Ishikawa (cell line): ENCODE results near the gene ITGA8.

Experiments used
- CEBPB ChIP-seq: IDR thresholded peaks from 2 replicates; pipeline ENCODE4 v1.6.1; 2012
- CREB1 ChIP-seq: IDR thresholded peaks from 2 replicates; pipeline ENCODE4 v1.6.1; 2012; ENCODE audit warnings: low read depth
- EGR1 ChIP-seq: IDR thresholded peaks from 2 replicates; pipeline ENCODE4 v1.6.1; 2012
- EP300 ChIP-seq: IDR thresholded peaks from 2 replicates; pipeline ENCODE4 v1.6.1; 2012; ENCODE audit warnings: borderline replicate concordance
- FOXM1 ChIP-seq: IDR thresholded peaks from 2 replicates; pipeline ENCODE4 v1.6.1; 2012; ENCODE audit warnings: low read depth, borderline replicate concordance
- MAX ChIP-seq: IDR thresholded peaks from 2 replicates; pipeline ENCODE4 v1.6.1; 2012
- NFIC ChIP-seq: IDR thresholded peaks from 2 replicates; pipeline ENCODE4 v1.6.1; 2012
- RAD21 ChIP-seq: IDR thresholded peaks from 2 replicates; pipeline ENCODE4 v1.6.1; 2012; ENCODE audit warnings: low read depth
- REST ChIP-seq: IDR thresholded peaks from 2 replicates; pipeline ENCODE4 v1.6.1; 2012; ENCODE audit warnings: low read depth, mild to moderate bottlenecking
- TAF1 ChIP-seq: IDR thresholded peaks from 2 replicates; pipeline ENCODE4 v1.6.1; 2012; ENCODE audit warnings: low read depth, mild to moderate bottlenecking
- TCF12 ChIP-seq: IDR thresholded peaks from 2 replicates; pipeline ENCODE4 v1.6.1; 2012; ENCODE audit warnings: low read depth
- TEAD4 ChIP-seq: IDR thresholded peaks from 2 replicates; pipeline ENCODE4 v1.6.1; 2012
- YY1 ChIP-seq: IDR thresholded peaks from 2 replicates; pipeline ENCODE4 v1.6.1; 2012; ENCODE audit warnings: low read depth
- ZBTB7A ChIP-seq: IDR thresholded peaks from 2 replicates; pipeline ENCODE4 v1.6.1; 2012; ENCODE audit warnings: low read depth
- TF ChIP-seq, protein P1 (sequence below): IDR thresholded peaks from 2 replicates; pipeline ENCODE4 v1.6.1; 2012

ITGA8 gene

DNA sequence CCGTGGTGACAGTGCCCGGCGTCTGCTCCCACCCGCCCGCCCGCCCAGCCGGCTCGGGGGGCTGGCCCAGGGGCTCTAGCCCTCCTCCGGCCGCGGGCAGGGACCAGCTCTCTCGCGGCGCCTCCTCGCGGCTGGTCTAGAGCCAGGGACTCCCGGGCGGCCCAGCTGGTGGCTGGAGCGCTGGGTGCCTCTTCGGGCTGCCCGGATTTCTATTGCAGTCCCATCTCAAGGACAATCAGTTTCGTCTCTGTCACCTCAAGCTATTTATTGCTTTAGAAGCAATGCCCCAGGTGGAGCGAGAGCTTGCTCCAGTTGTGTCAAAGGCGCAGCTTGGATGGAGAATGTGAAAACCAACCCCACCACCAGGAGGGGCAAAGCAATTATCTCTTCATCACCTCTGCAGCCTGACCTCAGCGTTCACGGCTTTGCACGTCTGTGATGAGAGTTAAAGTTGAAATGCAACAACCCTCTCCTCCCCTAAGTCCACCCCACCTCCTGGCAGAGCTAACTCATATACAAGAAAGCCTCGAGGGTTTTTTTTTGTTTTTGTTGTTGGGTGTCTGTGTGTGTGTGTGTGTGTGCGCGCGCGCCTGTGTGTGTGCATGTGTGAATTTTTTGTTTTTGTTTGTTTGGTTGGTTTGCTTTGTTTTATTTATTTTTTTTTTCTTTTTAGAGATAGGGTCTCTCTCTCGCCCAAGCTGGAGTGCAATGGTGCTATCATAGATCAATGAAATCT, at the start of gene ITGA8:
TSS of gene ITGA8 (minus strand) at position 24 of the 736 bp plus-strand sequence. CDS start 151 bp downstream, outside the sequence.
- no peak for TF ChIP-seq MAX
- TF ChIP-seq YY1, result no peak
- TF ChIP-seq RAD21, result no peak

DNA sequence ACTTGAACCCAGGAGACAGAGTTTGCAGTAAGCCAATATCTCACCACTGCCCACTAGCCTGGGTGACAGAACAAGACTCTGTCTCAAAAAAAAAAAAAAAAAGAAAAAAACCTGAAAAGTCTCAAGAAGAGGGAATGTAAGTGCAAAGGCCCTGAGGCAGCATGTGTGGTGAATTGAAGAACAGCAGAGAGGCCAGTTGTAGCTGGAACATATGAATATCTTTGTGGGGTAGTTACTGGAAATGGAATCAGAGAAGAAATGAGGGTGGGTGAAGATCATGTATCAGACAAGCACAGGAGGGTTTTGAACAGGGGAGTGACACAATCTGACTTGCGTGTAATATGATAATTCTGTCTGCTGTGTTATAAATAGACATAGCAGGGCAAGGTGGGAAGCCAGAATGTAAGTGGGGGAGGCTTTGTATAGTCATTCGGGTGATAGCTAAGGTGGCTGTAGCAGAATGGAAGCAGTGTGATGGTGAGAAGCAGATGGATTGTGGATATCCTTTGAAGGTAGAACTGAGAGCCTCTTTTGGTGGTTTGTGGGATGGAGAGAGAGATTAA, 45.3 kb upstream of the ITGA8 start:
- TF ChIP-seq MAX (no peak), NFIC (no peak), REST (no peak), CEBPB (no peak), FOXM1 (no peak), ZBTB7A (no peak), EGR1 (no peak), TEAD4 (no peak), CREB1 (no peak), TAF1 (no peak), RAD21 (no peak), EP300 (no peak), TCF12 (no peak), YY1 (no peak)
- TF ChIP-seq, protein P1, sequence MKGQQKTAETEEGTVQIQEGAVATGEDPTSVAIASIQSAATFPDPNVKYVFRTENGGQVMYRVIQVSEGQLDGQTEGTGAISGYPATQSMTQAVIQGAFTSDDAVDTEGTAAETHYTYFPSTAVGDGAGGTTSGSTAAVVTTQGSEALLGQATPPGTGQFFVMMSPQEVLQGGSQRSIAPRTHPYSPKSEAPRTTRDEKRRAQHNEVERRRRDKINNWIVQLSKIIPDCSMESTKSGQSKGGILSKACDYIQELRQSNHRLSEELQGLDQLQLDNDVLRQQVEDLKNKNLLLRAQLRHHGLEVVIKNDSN, result no peak

GRCh38 chr10:15763006-15763405, 43.3 kb upstream of the ITGA8 start:
- TF ChIP-seq CREB1 (no peak), RAD21 (no peak), EGR1 (no peak), REST (no peak), YY1 (no peak), EP300 (no peak), ZBTB7A (no peak), MAX (no peak), TAF1 (no peak), TCF12 (no peak), CEBPB (no peak)

- TF ChIP-seq TCF12 (no peak), MAX (no peak), ZBTB7A (no peak), RAD21 (no peak), CREB1 (no peak)
- TF ChIP-seq, protein P1, result no peak
Observed at GRCh38 chr10:15760681-15761080, 41.0 kb upstream of the ITGA8 start.

- no peak for TF ChIP-seq TCF12
- no peak for TF ChIP-seq TEAD4
Observed at GRCh38 chr10:15759265-15759664, 39.5 kb upstream of the ITGA8 start.

GRCh38 chr10:15758618-15759017, 38.9 kb upstream of the ITGA8 start:
- no peak for TF ChIP-seq TEAD4
- TF ChIP-seq TAF1, result no peak
- TF ChIP-seq FOXM1, result no peak
- no peak for TF ChIP-seq CEBPB
- no peak for TF ChIP-seq CREB1
- TF ChIP-seq EP300, result no peak
- TF ChIP-seq EGR1, result no peak
- TF ChIP-seq, protein P1, result no peak
- no peak for TF ChIP-seq ZBTB7A
- no peak for TF ChIP-seq YY1
- TF ChIP-seq NFIC, result no peak
- TF ChIP-seq RAD21, result no peak
- no peak for TF ChIP-seq MAX
- no peak for TF ChIP-seq TCF12
- TF ChIP-seq REST, result no peak
